ENCODE measurements around the gene CASZ1.

- no peak for TF ChIP-seq CTCF (IDR thresholded peaks at IDR 0.05)
- TF ChIP-seq POLR2A (IDR thresholded peaks at IDR 0.05) = no peak
Measured at GRCh38 chr1:10616696-10617095, 179.8 kb downstream of the CASZ1 start.

Measured in lower leg skin (tissue), 3 donors.